ENCODE measurements around the gene SFXN4.
"Not testable (repeated sequence)": the region's sequence is repeated elsewhere in the genome, so short reads cannot be mapped to it uniquely, and the experiment has no call there.

- not testable (repeated sequence) for TF ChIP-seq CTCF (IDR thresholded peaks at IDR 0.05); POLR2AphosphoS5 (IDR thresholded peaks at IDR 0.05; ENCODE audit: low read depth, low read length); TCF7L2 (IDR thresholded peaks at IDR 0.05; ENCODE audit: low read depth, low read length)
- TF ChIP-seq, protein P1, sequence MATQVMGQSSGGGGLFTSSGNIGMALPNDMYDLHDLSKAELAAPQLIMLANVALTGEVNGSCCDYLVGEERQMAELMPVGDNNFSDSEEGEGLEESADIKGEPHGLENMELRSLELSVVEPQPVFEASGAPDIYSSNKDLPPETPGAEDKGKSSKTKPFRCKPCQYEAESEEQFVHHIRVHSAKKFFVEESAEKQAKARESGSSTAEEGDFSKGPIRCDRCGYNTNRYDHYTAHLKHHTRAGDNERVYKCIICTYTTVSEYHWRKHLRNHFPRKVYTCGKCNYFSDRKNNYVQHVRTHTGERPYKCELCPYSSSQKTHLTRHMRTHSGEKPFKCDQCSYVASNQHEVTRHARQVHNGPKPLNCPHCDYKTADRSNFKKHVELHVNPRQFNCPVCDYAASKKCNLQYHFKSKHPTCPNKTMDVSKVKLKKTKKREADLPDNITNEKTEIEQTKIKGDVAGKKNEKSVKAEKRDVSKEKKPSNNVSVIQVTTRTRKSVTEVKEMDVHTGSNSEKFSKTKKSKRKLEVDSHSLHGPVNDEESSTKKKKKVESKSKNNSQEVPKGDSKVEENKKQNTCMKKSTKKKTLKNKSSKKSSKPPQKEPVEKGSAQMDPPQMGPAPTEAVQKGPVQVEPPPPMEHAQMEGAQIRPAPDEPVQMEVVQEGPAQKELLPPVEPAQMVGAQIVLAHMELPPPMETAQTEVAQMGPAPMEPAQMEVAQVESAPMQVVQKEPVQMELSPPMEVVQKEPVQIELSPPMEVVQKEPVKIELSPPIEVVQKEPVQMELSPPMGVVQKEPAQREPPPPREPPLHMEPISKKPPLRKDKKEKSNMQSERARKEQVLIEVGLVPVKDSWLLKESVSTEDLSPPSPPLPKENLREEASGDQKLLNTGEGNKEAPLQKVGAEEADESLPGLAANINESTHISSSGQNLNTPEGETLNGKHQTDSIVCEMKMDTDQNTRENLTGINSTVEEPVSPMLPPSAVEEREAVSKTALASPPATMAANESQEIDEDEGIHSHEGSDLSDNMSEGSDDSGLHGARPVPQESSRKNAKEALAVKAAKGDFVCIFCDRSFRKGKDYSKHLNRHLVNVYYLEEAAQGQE (IDR thresholded peaks at IDR 0.05; ENCODE audit: insufficient read depth in 1 of 2, low read depth in 2 of 2, low read length in 1 of 2) = not testable (repeated sequence)
These were observed 27.6 kb downstream of the SFXN4 start for GRCh38 chr10:119137878-119138277.

Data from Panc1 (cell line).